Muscle layer of duodenum (tissue), 2 donors: ENCODE measurements around the gene HES2.
"Not testable (repeated sequence)": the region's sequence is repeated elsewhere in the genome, so short reads cannot be mapped to it uniquely, and the experiment has no call there.

Experiments used
- H3K27ac ChIP-seq: one replicate; pipeline ENCODE4 v1.7.0; 2013; ENCODE audit warnings: mild to moderate bottlenecking, low read length
- H3K27me3 ChIP-seq: one replicate; pipeline ENCODE4 v1.7.0; 2013; ENCODE audit warnings: low read depth, mild to moderate bottlenecking, control low read depth, low read length
- H3K36me3 ChIP-seq, 2 donors: one replicate each; pipeline ENCODE4 v1.7.0; 2013; ENCODE audit warnings: low read length in 2 of 2, control low read depth in 1 of 2, mild to moderate bottlenecking in 1 of 2; ENCODE audit not compliant: insufficient read depth in 2 of 2, control insufficient read depth in 1 of 2
- H3K4me1 ChIP-seq, 2 donors: one replicate each; pipeline ENCODE4 v1.7.0; 2013; ENCODE audit warnings: low read length in 2 of 2, mild to moderate bottlenecking in 2 of 2, control low read depth in 1 of 2, moderate library complexity in 1 of 2; ENCODE audit not compliant: insufficient read depth in 2 of 2, control insufficient read depth in 1 of 2
- H3K4me3 ChIP-seq, 2 donors: one replicate each; pipeline ENCODE4 v1.7.0; 2013; ENCODE audit warnings: low read length in 2 of 2, low read depth in 1 of 2, mild to moderate bottlenecking in 1 of 2
- H3K9me3 ChIP-seq, 2 donors: one replicate each; pipeline ENCODE4 v1.7.0; 2013; ENCODE audit warnings: low read length in 2 of 2, control low read depth in 1 of 2, mild to moderate bottlenecking in 1 of 2; ENCODE audit not compliant: control insufficient read depth in 1 of 2
- donor health status: healthy.

Gene HES2

GRCh38 chr1:6450943-6451373 lies 31.2 kb upstream of the HES2 start:
- H3K4me1 ChIP-seq, result peaks cover 0 to 28% of the 10 kb centered on the region in 2 donors
- no peak overlapping the region for H3K27ac ChIP-seq
- H3K9me3 ChIP-seq, result no peaks in the 10 kb centered on the region
- H3K36me3 ChIP-seq, result no peaks in the 10 kb centered on the region
- no peak overlapping the region for H3K4me3 ChIP-seq
- peaks cover 21% of the 10 kb centered on the region for H3K27me3 ChIP-seq

- Histone ChIP-seq H3K27me3 (peaks cover 21% of the 10 kb centered on the region), H3K4me1 (peaks cover 0 to 28% of the 10 kb centered on the region in 2 donors)
- not testable (repeated sequence) for H3K36me3 ChIP-seq, H3K27ac ChIP-seq, H3K4me3 ChIP-seq, H3K9me3 ChIP-seq
Measured at GRCh38 chr1:6450486-6450885, 30.8 kb upstream of the HES2 start.

GRCh38 chr1:6450005-6450450 lies 30.3 kb upstream of the HES2 start:
- Histone ChIP-seq H3K36me3 (no peaks in the 10 kb centered on the region), H3K27me3 (peaks cover 21% of the 10 kb centered on the region), H3K4me1 (peaks cover 0 to 23% of the 10 kb centered on the region in 2 donors), H3K4me3 (no peak overlapping the region), H3K9me3 (no peaks in the 10 kb centered on the region), H3K27ac (no peak overlapping the region)

GRCh38 chr1:6448749-6449631 lies 29.3 kb upstream of the HES2 start:
- peaks cover 21% of the 10 kb centered on the region for H3K27me3 ChIP-seq
- H3K27ac ChIP-seq, result no peak overlapping the region
- H3K36me3 ChIP-seq, result no peaks in the 10 kb centered on the region
- no peaks in the 10 kb centered on the region for H3K9me3 ChIP-seq
- peaks cover 0 to 19% of the 10 kb centered on the region in 2 donors for H3K4me1 ChIP-seq
- H3K4me3 ChIP-seq, result no peak overlapping the region

DNA sequence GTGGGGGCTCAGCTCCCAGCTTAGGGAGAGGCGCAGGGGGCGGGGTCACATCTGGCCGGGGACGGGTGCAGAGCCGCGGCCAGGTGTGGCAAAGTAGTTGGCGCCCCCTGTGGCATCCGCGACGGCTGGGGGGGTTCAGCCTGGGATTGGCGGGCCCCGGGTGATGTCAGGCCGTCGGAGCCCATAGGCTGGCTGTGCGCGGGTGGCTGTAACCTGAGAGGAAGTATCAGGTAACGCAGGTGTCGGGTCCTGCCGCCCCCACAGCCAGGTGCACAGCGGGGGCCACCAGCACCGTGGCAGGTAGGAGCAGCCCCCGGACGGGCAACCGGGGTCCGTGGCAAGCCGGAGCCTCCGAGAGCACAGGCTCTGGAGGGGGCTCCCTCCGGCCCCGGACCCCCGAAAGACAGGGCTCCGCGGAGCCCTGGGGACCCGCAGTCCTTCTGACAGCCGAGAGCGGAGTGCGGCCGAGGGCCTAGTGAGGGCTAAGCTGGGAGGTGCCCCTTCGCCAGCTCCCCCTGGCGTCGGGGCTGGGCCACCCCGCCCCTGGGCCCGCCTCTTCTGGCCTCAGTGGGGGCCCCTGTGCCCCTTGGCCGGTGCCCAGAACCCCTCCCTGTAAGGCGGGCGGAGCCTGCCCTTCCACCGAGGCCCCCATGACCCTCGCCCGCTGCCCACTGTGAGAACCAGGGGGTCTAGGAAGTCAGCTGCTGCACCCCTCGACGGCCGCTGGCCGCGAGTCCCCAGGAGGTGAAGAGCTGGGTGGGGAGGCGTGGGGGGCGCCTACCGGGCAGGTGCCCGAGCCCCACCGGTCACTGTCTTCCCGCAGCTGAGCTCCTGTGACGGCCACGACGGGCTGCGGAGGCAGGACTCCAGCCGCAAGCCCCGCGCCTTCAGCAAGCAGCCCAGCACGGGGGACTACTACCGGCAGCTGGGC lies 28.4 kb upstream of the HES2 start:
- H3K27ac ChIP-seq, result no peak overlapping the region
- peaks cover 21% of the 10 kb centered on the region for H3K27me3 ChIP-seq
- peaks cover 0 to 15% of the 10 kb centered on the region in 2 donors for H3K4me1 ChIP-seq
- no peak overlapping the region for H3K4me3 ChIP-seq
- H3K36me3 ChIP-seq, result no peaks in the 10 kb centered on the region
- no peaks in the 10 kb centered on the region for H3K9me3 ChIP-seq

GRCh38 chr1:6447016-6447817 lies 27.5 kb upstream of the HES2 start:
- H3K4me3 ChIP-seq, result no peak overlapping the region
- peaks cover 21% of the 10 kb centered on the region for H3K27me3 ChIP-seq
- H3K9me3 ChIP-seq, result no peaks in the 10 kb centered on the region
- H3K27ac ChIP-seq, result no peak overlapping the region
- H3K4me1 ChIP-seq, result peaks cover 0 to 15% of the 10 kb centered on the region in 2 donors
- H3K36me3 ChIP-seq, result no peaks in the 10 kb centered on the region

DNA sequence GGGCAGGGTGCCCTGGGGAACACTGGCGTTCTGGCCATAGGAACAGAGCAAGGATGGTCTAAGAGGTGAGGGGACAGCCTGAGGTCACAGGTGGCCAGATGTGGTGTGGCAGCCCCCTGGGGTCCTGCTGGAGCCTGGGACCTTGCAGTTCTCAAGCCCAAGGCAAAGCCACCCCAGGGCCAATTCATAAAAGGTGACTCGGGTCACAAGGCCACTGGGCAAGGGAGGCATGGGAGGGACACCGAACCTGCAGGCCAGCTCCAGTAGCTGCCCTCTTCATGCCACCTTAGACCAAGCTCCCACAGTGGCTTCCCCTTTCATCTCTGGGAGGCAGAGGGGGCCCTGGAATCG lies 26.9 kb upstream of the HES2 start:
- no peaks in the 10 kb centered on the region for H3K9me3 ChIP-seq
- no peak overlapping the region for H3K4me3 ChIP-seq

GRCh38 chr1:6445929-6446328 lies 26.2 kb upstream of the HES2 start:
- peaks cover 18% of the 10 kb centered on the region for H3K27me3 ChIP-seq
- H3K27ac ChIP-seq, H3K36me3 ChIP-seq, H3K4me3 ChIP-seq, H3K9me3 ChIP-seq: not testable (repeated sequence)
- H3K4me1 ChIP-seq, result peaks cover 0 to 16% of the 10 kb centered on the region in 2 donors

More for the DNA sequence above, 26.9 kb upstream of the HES2 start:
- Histone ChIP-seq H3K27me3 (peaks cover 21% of the 10 kb centered on the region), H3K27ac (no peak overlapping the region), H3K4me1 (peaks cover 0 to 15% of the 10 kb centered on the region in 2 donors), H3K36me3 (no peaks in the 10 kb centered on the region)

DNA sequence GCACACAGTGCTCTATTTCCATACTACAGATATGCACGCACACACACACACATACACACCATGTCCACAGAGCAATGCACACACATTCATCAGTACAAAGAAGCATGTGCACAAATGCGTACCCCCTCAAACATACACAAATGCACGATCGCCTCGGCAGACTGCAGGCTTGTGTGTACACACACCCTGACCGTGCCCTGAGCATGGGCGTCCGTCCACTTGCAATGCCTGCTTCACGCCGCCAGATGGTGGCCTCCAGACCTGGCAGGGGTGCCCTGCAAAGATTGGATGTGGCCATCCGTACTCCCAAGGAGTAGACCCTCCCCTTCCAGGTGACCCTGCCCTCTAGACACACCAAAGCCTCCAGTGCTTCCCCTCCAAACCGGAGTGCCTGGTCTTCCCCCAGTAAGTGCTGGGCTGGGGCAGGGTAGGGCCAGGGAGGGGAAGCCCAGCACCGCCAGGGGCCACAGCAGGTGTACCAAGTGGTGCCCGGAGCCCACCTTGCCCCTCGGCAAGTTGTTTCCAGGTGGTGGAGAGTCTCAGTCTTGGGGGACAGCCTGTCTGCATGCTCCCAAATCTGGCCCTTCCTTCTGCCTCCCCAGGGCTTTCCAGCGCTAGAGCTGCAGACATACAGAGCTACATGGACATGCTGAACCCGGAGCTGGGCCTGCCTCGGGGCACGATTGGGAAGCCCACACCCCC lies 25.5 kb upstream of the HES2 start:
- H3K9me3 ChIP-seq, result no peaks in the 10 kb centered on the region
- peaks cover 15% of the 10 kb centered on the region for H3K27me3 ChIP-seq
- H3K4me3 ChIP-seq, result no peak overlapping the region
- H3K27ac ChIP-seq, result no peak overlapping the region
- no peaks in the 10 kb centered on the region for H3K36me3 ChIP-seq
- H3K4me1 ChIP-seq, result peaks cover 0 to 20% of the 10 kb centered on the region in 2 donors

- no peaks in the 10 kb centered on the region for H3K9me3 ChIP-seq
- no peaks in the 10 kb centered on the region for H3K36me3 ChIP-seq
- H3K27me3 ChIP-seq, result peaks cover 7% of the 10 kb centered on the region
- H3K4me3 ChIP-seq, result no peak overlapping the region
- H3K4me1 ChIP-seq, result peaks cover 0 to 20% of the 10 kb centered on the region in 2 donors
- H3K27ac ChIP-seq, result no peak overlapping the region
Measured at GRCh38 chr1:6444377-6444776, 24.7 kb upstream of the HES2 start.
